ENCODE measurements around the gene TRIM44. TPM values are rescaled to one million over a fixed set of nuclear protein-coding genes. Genes with fewer than 3 reads are reported as not detected.

Gene TRIM44
- total RNA-seq, 1 experiment from 2014 or later = 191 TPM

DNA sequence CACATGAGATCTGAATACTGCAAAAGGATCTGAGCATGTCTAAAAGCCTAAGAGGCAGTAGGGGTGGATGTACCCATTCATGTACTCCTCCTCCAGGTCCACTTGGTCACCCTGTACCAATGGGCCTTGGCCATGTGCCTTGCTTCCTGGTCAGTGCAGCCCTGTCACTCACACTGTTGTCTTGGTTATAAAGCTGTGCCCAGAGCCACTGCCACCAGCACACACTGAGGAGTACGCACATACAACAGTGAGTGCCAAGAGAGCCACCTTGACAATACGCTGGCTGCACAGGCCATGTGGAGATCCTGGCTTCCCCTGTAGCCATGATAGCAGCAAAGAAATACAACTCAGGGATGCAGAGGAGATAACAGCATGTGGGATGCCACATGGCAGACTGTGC lies 184.9 kb downstream of the TRIM44 start:
- BruUV-seq (replicated peaks) = no TSS peak
- ChIA-PET POLR2A (ENCODE audit: low non-redundant PET) (no interaction called here), CTCF (interaction anchor here (1.1 kb wide), 1 partner anchor 25 kb away, joined by 3 read pairs; no protein-coding TSS in a partner anchor)
- no peak overlapping the region for H3K27ac ChIP-seq (ENCODE audit: low read depth, low read length, poor library complexity, severe bottlenecking)
- TF ChIP-seq EZH2 (IDR thresholded peaks at IDR 0.05; ENCODE audit: borderline replicate concordance, low read depth, low read length, poor library complexity, severe bottlenecking) = no peak
- TF ChIP-seq, protein P1, sequence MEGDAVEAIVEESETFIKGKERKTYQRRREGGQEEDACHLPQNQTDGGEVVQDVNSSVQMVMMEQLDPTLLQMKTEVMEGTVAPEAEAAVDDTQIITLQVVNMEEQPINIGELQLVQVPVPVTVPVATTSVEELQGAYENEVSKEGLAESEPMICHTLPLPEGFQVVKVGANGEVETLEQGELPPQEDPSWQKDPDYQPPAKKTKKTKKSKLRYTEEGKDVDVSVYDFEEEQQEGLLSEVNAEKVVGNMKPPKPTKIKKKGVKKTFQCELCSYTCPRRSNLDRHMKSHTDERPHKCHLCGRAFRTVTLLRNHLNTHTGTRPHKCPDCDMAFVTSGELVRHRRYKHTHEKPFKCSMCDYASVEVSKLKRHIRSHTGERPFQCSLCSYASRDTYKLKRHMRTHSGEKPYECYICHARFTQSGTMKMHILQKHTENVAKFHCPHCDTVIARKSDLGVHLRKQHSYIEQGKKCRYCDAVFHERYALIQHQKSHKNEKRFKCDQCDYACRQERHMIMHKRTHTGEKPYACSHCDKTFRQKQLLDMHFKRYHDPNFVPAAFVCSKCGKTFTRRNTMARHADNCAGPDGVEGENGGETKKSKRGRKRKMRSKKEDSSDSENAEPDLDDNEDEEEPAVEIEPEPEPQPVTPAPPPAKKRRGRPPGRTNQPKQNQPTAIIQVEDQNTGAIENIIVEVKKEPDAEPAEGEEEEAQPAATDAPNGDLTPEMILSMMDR (conservative IDR thresholded peaks at IDR 0.05; ENCODE audit: low read depth, low read length) = no peak
- H3K4me3 ChIP-seq (ENCODE audit: low read depth, low read length, poor library complexity, severe bottlenecking) = no peak overlapping the region
- no peaks in the 10 kb centered on the region for H3K4me1 ChIP-seq (ENCODE audit: insufficient read depth, low read length, poor library complexity, severe bottlenecking)
- no peaks in the 10 kb centered on the region for H3K9me3 ChIP-seq (ENCODE audit: low read depth, low read length, poor library complexity, severe bottlenecking)
- no peaks in the 10 kb centered on the region for H3K36me3 ChIP-seq (ENCODE audit: insufficient read depth, low read length, poor library complexity, severe bottlenecking)
- intact Hi-C loops (cut with micrococcal nuclease; ENCODE audit: unreplicated experiment) = no loop called here
- DNase-seq (ENCODE audit: low spot score) = no peak
- peaks cover 20% of the 10 kb centered on the region for H3K27me3 ChIP-seq (replicated peaks; ENCODE audit: insufficient read depth, low read depth, low read length, poor library complexity)

DNA sequence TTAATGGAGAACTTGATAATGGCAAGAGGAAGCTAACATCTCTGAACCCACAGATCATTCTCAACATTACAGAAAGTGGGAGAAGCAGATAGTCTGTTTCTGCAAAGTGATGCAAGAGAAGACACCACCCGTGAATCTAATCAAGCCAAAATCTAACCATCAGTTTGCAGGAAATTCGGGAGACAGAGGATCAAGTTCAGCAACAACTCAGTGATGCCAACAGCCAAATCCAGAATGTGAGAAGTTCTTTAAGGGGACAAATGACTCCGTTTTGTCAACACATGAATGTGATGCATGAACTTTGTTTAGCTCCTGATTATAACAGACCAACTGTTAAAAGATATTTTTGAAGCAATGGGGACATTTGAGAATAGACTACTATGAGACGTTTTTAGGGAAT lies 186.0 kb downstream of the TRIM44 start:
- H3K36me3 ChIP-seq (ENCODE audit: insufficient read depth, low read length, poor library complexity, severe bottlenecking) = no peaks in the 10 kb centered on the region
- TF ChIP-seq EZH2 (IDR thresholded peaks at IDR 0.05; ENCODE audit: borderline replicate concordance, low read depth, low read length, poor library complexity, severe bottlenecking) = no peak
- intact Hi-C loops (cut with micrococcal nuclease; ENCODE audit: unreplicated experiment) = no loop called here
- no peak overlapping the region for H3K27ac ChIP-seq (ENCODE audit: low read depth, low read length, poor library complexity, severe bottlenecking)
- H3K27me3 ChIP-seq (replicated peaks; ENCODE audit: insufficient read depth, low read depth, low read length, poor library complexity) = peaks cover 20% of the 10 kb centered on the region
- POLR2A ChIA-PET (ENCODE audit: low non-redundant PET) = no interaction called here
- CTCF ChIA-PET = interaction anchor here (1.1 kb wide), 1 partner anchor 27 kb away, joined by 3 read pairs; no protein-coding TSS in a partner anchor
- no peak overlapping the region for H3K4me3 ChIP-seq (ENCODE audit: low read depth, low read length, poor library complexity, severe bottlenecking)
- H3K9me3 ChIP-seq (ENCODE audit: low read depth, low read length, poor library complexity, severe bottlenecking) = no peaks in the 10 kb centered on the region
- no TSS peak for BruUV-seq (replicated peaks)
- DNase-seq (ENCODE audit: low spot score) = no peak
- H3K4me1 ChIP-seq (ENCODE audit: insufficient read depth, low read length, poor library complexity, severe bottlenecking) = no peaks in the 10 kb centered on the region

DNA sequence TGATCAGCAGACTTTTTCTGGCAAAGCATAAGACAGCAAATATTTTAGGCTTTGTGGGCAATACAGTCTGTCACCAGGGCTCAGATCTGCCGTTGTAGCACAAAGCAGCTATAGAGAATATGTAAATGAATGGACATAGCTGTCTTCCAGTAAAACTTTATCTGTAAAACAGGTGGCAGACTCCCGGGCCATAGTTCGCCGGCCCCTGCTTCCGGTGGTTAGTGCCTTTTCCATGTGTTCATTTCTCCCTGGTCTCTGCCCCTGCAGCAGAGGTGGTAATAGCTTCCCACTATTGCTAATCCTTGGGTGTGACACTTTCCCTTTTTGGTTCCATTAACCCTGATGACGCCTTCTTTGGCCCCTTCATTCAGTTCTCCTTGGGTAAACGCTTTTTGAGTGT lies 187.6 kb downstream of the TRIM44 start:
- no peak for DNase-seq (ENCODE audit: low spot score)
- Histone ChIP-seq H3K4me3 (ENCODE audit: low read depth, low read length, poor library complexity, severe bottlenecking) (no peak overlapping the region), H3K36me3 (ENCODE audit: insufficient read depth, low read length, poor library complexity, severe bottlenecking) (no peaks in the 10 kb centered on the region), H3K9me3 (ENCODE audit: low read depth, low read length, poor library complexity, severe bottlenecking) (no peaks in the 10 kb centered on the region), H3K4me1 (ENCODE audit: insufficient read depth, low read length, poor library complexity, severe bottlenecking) (no peaks in the 10 kb centered on the region), H3K27me3 (replicated peaks; ENCODE audit: insufficient read depth, low read depth, low read length, poor library complexity) (peaks cover 20% of the 10 kb centered on the region), H3K27ac (ENCODE audit: low read depth, low read length, poor library complexity, severe bottlenecking) (no peak overlapping the region)
- ChIA-PET POLR2A (ENCODE audit: low non-redundant PET) (no interaction called here), CTCF (no interaction called here)
- no TSS peak for BruUV-seq (replicated peaks)
- intact Hi-C loops (cut with micrococcal nuclease; ENCODE audit: unreplicated experiment) = no loop called here
- TF ChIP-seq EZH2 (IDR thresholded peaks at IDR 0.05; ENCODE audit: borderline replicate concordance, low read depth, low read length, poor library complexity, severe bottlenecking) = no peak
- TF ChIP-seq, protein P1 (conservative IDR thresholded peaks at IDR 0.05; ENCODE audit: low read depth, low read length) = no peak

DNA sequence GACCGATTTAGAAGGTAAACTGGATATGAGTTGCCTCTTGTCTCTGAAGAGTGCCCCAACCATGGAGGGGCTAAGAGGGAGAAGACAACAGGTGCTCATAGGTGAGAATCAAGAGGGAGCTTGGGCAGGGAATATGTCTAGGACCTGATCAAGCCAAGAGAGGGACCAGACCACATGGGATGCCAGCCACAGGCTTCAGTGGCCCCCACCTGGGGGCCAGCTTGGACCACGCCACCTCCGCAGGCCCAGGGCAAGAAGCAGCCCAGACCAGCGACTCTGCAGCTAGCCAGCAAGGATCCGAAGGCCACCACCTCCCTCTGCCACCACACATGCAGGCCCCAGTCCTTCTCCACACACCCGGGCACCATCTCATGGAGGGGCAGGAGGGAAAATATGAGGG lies 188.8 kb downstream of the TRIM44 start:
- no peaks in the 10 kb centered on the region for H3K36me3 ChIP-seq (ENCODE audit: insufficient read depth, low read length, poor library complexity, severe bottlenecking)
- POLR2A ChIA-PET (ENCODE audit: low non-redundant PET) = no interaction called here
- no peak for DNase-seq (ENCODE audit: low spot score)
- no peak overlapping the region for H3K4me3 ChIP-seq (ENCODE audit: low read depth, low read length, poor library complexity, severe bottlenecking)
- peaks cover 20% of the 10 kb centered on the region for H3K27me3 ChIP-seq (replicated peaks; ENCODE audit: insufficient read depth, low read depth, low read length, poor library complexity)
- intact Hi-C loops (cut with micrococcal nuclease; ENCODE audit: unreplicated experiment) = no loop called here
- TF ChIP-seq EZH2 (IDR thresholded peaks at IDR 0.05; ENCODE audit: borderline replicate concordance, low read depth, low read length, poor library complexity, severe bottlenecking) = no peak
- TF ChIP-seq, protein P1 (conservative IDR thresholded peaks at IDR 0.05; ENCODE audit: low read depth, low read length) = no peak
- no peak overlapping the region for H3K27ac ChIP-seq (ENCODE audit: low read depth, low read length, poor library complexity, severe bottlenecking)
- CTCF ChIA-PET = interaction anchor here (1.6 kb wide), 1 partner anchor 29 kb away, joined by 9 read pairs; no protein-coding TSS in a partner anchor
- H3K4me1 ChIP-seq (ENCODE audit: insufficient read depth, low read length, poor library complexity, severe bottlenecking) = no peaks in the 10 kb centered on the region
- no TSS peak for BruUV-seq (replicated peaks)
- H3K9me3 ChIP-seq (ENCODE audit: low read depth, low read length, poor library complexity, severe bottlenecking) = no peaks in the 10 kb centered on the region
